MM.1S (cell line): ENCODE data around the gene FAM9C.

Experiments
- EZH2 ChIP-seq: fragments of 300-600 bp; sonication (generic); optimal IDR thresholded peaks from 2 replicates; pipeline ENCODE3; 2017; ENCODE audit warnings: low read depth, mild to moderate bottlenecking, antibody characterized with exemption, low read length, mixed read lengths
- EZH2phosphoT487 ChIP-seq: fragments of 300-600 bp; sonication (generic); IDR thresholded peaks from 2 replicates; pipeline ENCODE4 v1.6.1; 2018; ENCODE audit warnings: antibody characterized with exemption, low read length
- TF ChIP-seq, protein P1 (sequence below): fragments of 300-600 bp; sonication (generic); IDR thresholded peaks from 2 replicates; pipeline ENCODE4 v1.5.1; 2016; ENCODE audit warnings: antibody characterized with exemption, low read length, mixed read lengths

- TF ChIP-seq, protein P1, sequence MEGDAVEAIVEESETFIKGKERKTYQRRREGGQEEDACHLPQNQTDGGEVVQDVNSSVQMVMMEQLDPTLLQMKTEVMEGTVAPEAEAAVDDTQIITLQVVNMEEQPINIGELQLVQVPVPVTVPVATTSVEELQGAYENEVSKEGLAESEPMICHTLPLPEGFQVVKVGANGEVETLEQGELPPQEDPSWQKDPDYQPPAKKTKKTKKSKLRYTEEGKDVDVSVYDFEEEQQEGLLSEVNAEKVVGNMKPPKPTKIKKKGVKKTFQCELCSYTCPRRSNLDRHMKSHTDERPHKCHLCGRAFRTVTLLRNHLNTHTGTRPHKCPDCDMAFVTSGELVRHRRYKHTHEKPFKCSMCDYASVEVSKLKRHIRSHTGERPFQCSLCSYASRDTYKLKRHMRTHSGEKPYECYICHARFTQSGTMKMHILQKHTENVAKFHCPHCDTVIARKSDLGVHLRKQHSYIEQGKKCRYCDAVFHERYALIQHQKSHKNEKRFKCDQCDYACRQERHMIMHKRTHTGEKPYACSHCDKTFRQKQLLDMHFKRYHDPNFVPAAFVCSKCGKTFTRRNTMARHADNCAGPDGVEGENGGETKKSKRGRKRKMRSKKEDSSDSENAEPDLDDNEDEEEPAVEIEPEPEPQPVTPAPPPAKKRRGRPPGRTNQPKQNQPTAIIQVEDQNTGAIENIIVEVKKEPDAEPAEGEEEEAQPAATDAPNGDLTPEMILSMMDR, result no peak
- no peak for TF ChIP-seq EZH2
- no peak for TF ChIP-seq EZH2phosphoT487
Observed at GRCh38 chrX:13051529-13052172, 7.2 kb upstream of the FAM9C start.
